ENCODE results near the gene TOPAZ1. TPM values are rescaled to one million over a fixed set of nuclear protein-coding genes. Genes with fewer than 3 reads are reported as not detected.

TOPAZ1 gene
- total RNA-seq, 1 donor from 2014 or later: not detected

DNA sequence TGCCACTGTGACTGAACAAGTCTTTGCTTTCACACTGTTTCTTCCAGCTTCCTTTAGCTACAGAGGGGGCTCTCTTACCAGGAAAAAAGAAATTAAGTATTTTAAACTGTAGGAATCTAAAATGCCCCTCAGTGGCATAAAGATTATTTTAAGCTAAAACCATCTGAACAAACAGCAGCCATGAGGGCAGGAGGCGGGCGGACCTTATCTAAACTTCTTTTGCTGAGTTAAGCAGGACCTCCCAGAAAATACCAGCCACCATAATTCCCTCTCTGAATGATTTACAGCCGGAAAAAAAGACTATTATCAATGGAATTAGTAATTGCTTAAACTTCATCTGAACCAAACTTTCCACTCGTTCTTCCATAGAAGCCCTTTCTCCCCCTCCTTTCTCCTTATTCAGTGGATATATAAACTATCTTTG lies 5.2 kb upstream of the TOPAZ1 start:
- Histone ChIP-seq H3K4me3 (ENCODE audit: insufficient read depth, low read depth, low read length) (no peak overlapping the region), H2AFZ (ENCODE audit: low read depth, low read length) (no peak overlapping the region), H3K9me3 (ENCODE audit: insufficient read depth, low read depth, low read length) (no peaks in the 10 kb centered on the region), H3K9ac (ENCODE audit: low read length) (no peak overlapping the region), H3K4me1 (ENCODE audit: insufficient read depth, low read length) (no peaks in the 10 kb centered on the region), H3K27ac (ENCODE audit: low read depth, low read length) (no peak overlapping the region), H3K36me3 (ENCODE audit: insufficient read depth, low read length) (no peaks in the 10 kb centered on the region), H3K27me3 (ENCODE audit: insufficient read depth, low read length) (no peaks in the 10 kb centered on the region), H4K20me1 (ENCODE audit: insufficient read depth, low read length) (no peaks in the 10 kb centered on the region), H3K4me2 (ENCODE audit: low read length) (peak overlapping the region; percentile 75), H3K79me2 (ENCODE audit: insufficient read depth, low read length) (no peaks in the 10 kb centered on the region)
- TF ChIP-seq CTCF (IDR thresholded peaks at IDR 0.05; ENCODE audit: insufficient read depth, low read depth, low read length) (no peak), EZH2 (IDR thresholded peaks at IDR 0.05; ENCODE audit: insufficient read depth, low read length) (no peak)
- Mint-ChIP-seq H3K9me3 (ENCODE audit: unreplicated experiment) (peaks cover 2% of the 10 kb centered on the region), H3K27me3 (ENCODE audit: low read depth, unreplicated experiment) (no peaks in the 10 kb centered on the region), H3K4me1 (ENCODE audit: low read depth, unreplicated experiment) (peaks cover 27% of the 10 kb centered on the region), H3K27ac (ENCODE audit: unreplicated experiment) (no peak overlapping the region), H3K4me3 (ENCODE audit: unreplicated experiment) (no peak overlapping the region), H3K36me3 (ENCODE audit: low read depth, unreplicated experiment) (no peaks in the 10 kb centered on the region)
- DNase-seq (ENCODE audit: low read depth) (no peak), FAIRE-seq (no peak)

DNA sequence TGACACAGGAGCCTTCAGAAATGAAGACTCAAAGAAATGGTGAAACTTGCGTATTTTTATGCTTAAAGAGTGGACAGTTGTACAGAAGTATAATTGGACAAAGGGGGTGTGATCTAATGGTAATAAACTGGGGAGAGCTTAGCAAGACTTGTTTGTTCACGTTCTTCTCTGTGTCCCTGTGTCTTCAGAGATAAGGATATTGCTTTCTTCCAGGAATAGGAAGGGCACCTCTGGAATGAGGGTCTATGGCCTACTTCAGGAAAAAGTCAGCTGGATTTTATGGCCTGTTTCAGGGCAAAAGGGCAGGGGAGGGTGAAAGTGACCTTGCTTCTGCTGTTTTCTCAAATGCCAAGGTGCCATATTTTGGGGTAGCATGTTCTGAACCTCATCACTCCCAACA lies 4.5 kb upstream of the TOPAZ1 start:
- Mint-ChIP-seq H3K27ac (ENCODE audit: unreplicated experiment) (no peak overlapping the region), H3K4me1 (ENCODE audit: low read depth, unreplicated experiment) (peaks cover 27% of the 10 kb centered on the region), H3K36me3 (ENCODE audit: low read depth, unreplicated experiment) (no peaks in the 10 kb centered on the region), H3K4me3 (ENCODE audit: unreplicated experiment) (no peak overlapping the region), H3K9me3 (ENCODE audit: unreplicated experiment) (peaks cover 2% of the 10 kb centered on the region), H3K27me3 (ENCODE audit: low read depth, unreplicated experiment) (no peaks in the 10 kb centered on the region)
- H3K27me3 ChIP-seq (ENCODE audit: insufficient read depth, low read length): no peaks in the 10 kb centered on the region
- H2AFZ ChIP-seq (ENCODE audit: low read depth, low read length): no peak overlapping the region
- H3K4me2 ChIP-seq (ENCODE audit: low read length): no peak overlapping the region
- DNase-seq (ENCODE audit: low read depth) (no peak), FAIRE-seq (no peak)
- TF ChIP-seq CTCF (IDR thresholded peaks at IDR 0.05; ENCODE audit: insufficient read depth, low read depth, low read length): no peak
- TF ChIP-seq EZH2 (IDR thresholded peaks at IDR 0.05; ENCODE audit: insufficient read depth, low read length): no peak
- no peak overlapping the region for H3K4me3 ChIP-seq (ENCODE audit: insufficient read depth, low read depth, low read length)
- H3K9ac ChIP-seq (ENCODE audit: low read length): no peak overlapping the region
- H4K20me1 ChIP-seq (ENCODE audit: insufficient read depth, low read length): no peaks in the 10 kb centered on the region
- no peaks in the 10 kb centered on the region for H3K36me3 ChIP-seq (ENCODE audit: insufficient read depth, low read length)
- H3K9me3 ChIP-seq (ENCODE audit: insufficient read depth, low read depth, low read length): no peaks in the 10 kb centered on the region
- no peak overlapping the region for H3K27ac ChIP-seq (ENCODE audit: low read depth, low read length)
- H3K79me2 ChIP-seq (ENCODE audit: insufficient read depth, low read length): no peaks in the 10 kb centered on the region
- no peaks in the 10 kb centered on the region for H3K4me1 ChIP-seq (ENCODE audit: insufficient read depth, low read length)

- H3K79me2 ChIP-seq (ENCODE audit: insufficient read depth, low read length): no peaks in the 10 kb centered on the region
- no peak overlapping the region for H3K27ac Mint-ChIP-seq (ENCODE audit: unreplicated experiment)
- FAIRE-seq (no peak), DNase-seq (ENCODE audit: low read depth) (no peak)
- no peak overlapping the region for H3K9ac ChIP-seq (ENCODE audit: low read length)
- TF ChIP-seq EZH2 (IDR thresholded peaks at IDR 0.05; ENCODE audit: insufficient read depth, low read length) (no peak), CTCF (IDR thresholded peaks at IDR 0.05; ENCODE audit: insufficient read depth, low read depth, low read length) (no peak)
- H3K27me3 ChIP-seq (ENCODE audit: insufficient read depth, low read length): no peaks in the 10 kb centered on the region
- H3K4me3 ChIP-seq (ENCODE audit: insufficient read depth, low read depth, low read length): no peak overlapping the region
- H3K4me1 ChIP-seq (ENCODE audit: insufficient read depth, low read length): no peaks in the 10 kb centered on the region
- H2AFZ ChIP-seq (ENCODE audit: low read depth, low read length): no peak overlapping the region
- H4K20me1 ChIP-seq (ENCODE audit: insufficient read depth, low read length): no peaks in the 10 kb centered on the region
- H3K4me3 Mint-ChIP-seq (ENCODE audit: unreplicated experiment): no peak overlapping the region
- H3K9me3 Mint-ChIP-seq (ENCODE audit: unreplicated experiment): peaks cover 2% of the 10 kb centered on the region
- no peak overlapping the region for H3K27ac ChIP-seq (ENCODE audit: low read depth, low read length)
- H3K4me2 ChIP-seq (ENCODE audit: low read length): no peak overlapping the region
- peaks cover 23% of the 10 kb centered on the region for H3K4me1 Mint-ChIP-seq (ENCODE audit: low read depth, unreplicated experiment)
- H3K9me3 ChIP-seq (ENCODE audit: insufficient read depth, low read depth, low read length): no peaks in the 10 kb centered on the region
- H3K36me3 ChIP-seq (ENCODE audit: insufficient read depth, low read length): no peaks in the 10 kb centered on the region
- no peaks in the 10 kb centered on the region for H3K27me3 Mint-ChIP-seq (ENCODE audit: low read depth, unreplicated experiment)
- no peaks in the 10 kb centered on the region for H3K36me3 Mint-ChIP-seq (ENCODE audit: low read depth, unreplicated experiment)
Measured at GRCh38 chr3:44237665-44238064, 4.0 kb upstream of the TOPAZ1 start.

Measured in astrocyte (in vitro differentiated cells and primary cell).